K562 (cell line): Measurements from ENCODE around the gene TRAPPC1. TPM values are rescaled to one million over a fixed set of nuclear protein-coding genes. Genes with fewer than 3 reads are reported as not detected.

Source experiments
- ATF6 ChIP-seq: sonication (generic); formaldehyde crosslinking; IDR thresholded peaks from 2 replicates; pipeline ENCODE4 v1.4.0; 2020; ENCODE audit warnings: mild to moderate bottlenecking, missing genetic modification reagents
- BCOR ChIP-seq: fragments of 450-650 bp; IDR thresholded peaks from 2 replicates; pipeline ENCODE4 v1.6.1; 2016
- BRF1 ChIP-seq: IDR thresholded peaks from 3 replicates; pipeline ENCODE4 v1.6.1; 2011; ENCODE audit warnings: borderline replicate concordance, mild to moderate bottlenecking; ENCODE audit not compliant: insufficient read length; ENCODE audit errors: extremely low read depth
- CLOCK ChIP-seq: fragments of 250-450 bp; sonication (Bioruptor Pico); IDR thresholded peaks from 2 replicates; pipeline ENCODE4 v1.4.0; 2020; ENCODE audit warnings: mild to moderate bottlenecking, moderate library complexity, borderline replicate concordance
- ELF4 ChIP-seq: fragments of 450-650 bp; formaldehyde crosslinking; IDR thresholded peaks from 2 replicates; pipeline ENCODE4 v1.4.0; 2022; ENCODE audit warnings: missing genetic modification characterization
- FOXJ2 ChIP-seq: fragments of 200-800 bp; sonication (Bioruptor generic); IDR thresholded peaks from 2 replicates; pipeline ENCODE4 v1.6.1; 2016; ENCODE audit warnings: missing genetic modification characterization, missing compliant biosample characterization
- FOXP1 ChIP-seq: sonication (generic); formaldehyde crosslinking; IDR thresholded peaks from 2 replicates; pipeline ENCODE4 v1.8.0; 2022; ENCODE audit warnings: mild to moderate bottlenecking, missing genetic modification reagents
- HDAC1 ChIP-seq, 2 experiments: fragments of 450-650 bp; IDR thresholded peaks; 2 replicates each; pipeline ENCODE4 v1.6.1; 2016 to 2017; ENCODE audit warnings: inconsistent platforms in 1 of 2, mild to moderate bottlenecking in 1 of 2, moderate library complexity in 1 of 2
- JUN ChIP-seq, 2 experiments: sonication (generic) in 1 of 2; formaldehyde crosslinking in 1 of 2; IDR thresholded peaks; 2 replicates each; pipeline versions ENCODE4 v1.6.1 to v1.8.0; 2012 to 2022; ENCODE audit warnings: borderline replicate concordance in 2 of 2, mild to moderate bottlenecking in 2 of 2, improper control_type of control experiment in 1 of 2, low read depth in 1 of 2, low read length in 1 of 2, missing genetic modification reagents in 1 of 2
- NFIC ChIP-seq: fragments of 450-650 bp; IDR thresholded peaks from 2 replicates; pipeline ENCODE4 v1.6.1; 2017; ENCODE audit warnings: mild to moderate bottlenecking, inconsistent platforms
- RBM22 ChIP-seq: fragments of 200-400 bp; formaldehyde crosslinking; IDR thresholded peaks from 2 replicates; pipeline ENCODE4 v1.6.1; 2018; ENCODE audit warnings: low read length, low read depth; ENCODE audit not compliant: poor library complexity, severe bottlenecking
- RHOXF2B ChIP-seq: fragments of 250-450 bp; sonication (Bioruptor Pico); conservative IDR thresholded peaks from 2 replicates; pipeline ENCODE4 v1.5.1; 2021
- SREBF1 ChIP-seq: fragments of 150-350 bp; IDR thresholded peaks from 2 replicates; pipeline ENCODE4 v1.6.1; 2014; ENCODE audit warnings: antibody characterized with exemption, low read depth, low read length, borderline replicate concordance
- ZBTB7A ChIP-seq: IDR thresholded peaks from 2 replicates; pipeline ENCODE4 v1.6.1; 2011; ENCODE audit warnings: low read depth, mild to moderate bottlenecking, low read length, moderate library complexity, borderline replicate concordance; ENCODE audit not compliant: control insufficient read depth
- ZBTB9 ChIP-seq: fragments of 450-650 bp; formaldehyde crosslinking; IDR thresholded peaks from 2 replicates; pipeline ENCODE4 v1.4.0; 2020; ENCODE audit warnings: mild to moderate bottlenecking, moderate library complexity
- ZKSCAN8 ChIP-seq: fragments of 200-800 bp; sonication (Bioruptor generic); IDR thresholded peaks from 2 replicates; pipeline ENCODE4 v1.6.1; 2016; ENCODE audit warnings: missing genetic modification characterization, missing compliant biosample characterization
- ZNF184 ChIP-seq: sonication (generic); formaldehyde crosslinking; IDR thresholded peaks from 2 replicates; pipeline ENCODE4 v1.5.0; 2020; ENCODE audit warnings: missing genetic modification reagents
- polyA plus RNA-seq, 8 experiments: library from polyadenylated mRNA; depleted of rRNA in 4 of 8; stranded (reverse) in 5 of 8; unstranded in 3 of 8; fragments of >200 nt; fragmentation: Nextera tagmentation in 2 of 8; fragmentation: Illumina TruSeq in 1 of 8; extraction: Ambion mirVana in 2 of 8; extraction: Trizol in 1 of 8; gene quantifications; 2 replicates each; pipeline versions ENCODE4 v1.2.1 to v1.2.3, GENCODE V29; 2011 to 2014; ENCODE audit warnings: inconsistent platforms in 1 of 8, missing spikeins in 1 of 8
- total RNA-seq, 7 experiments: library from RNA; depleted of rRNA in 6 of 7; stranded (reverse); fragments of >200 nt in 6 of 7; fragmentation: Illumina TruSeq in 2 of 7; extraction: Trizol in 2 of 7; gene quantifications; 2 replicates each; pipeline versions ENCODE4 v1.2.1 to v1.2.3, GENCODE V29; 2011 to 2021; ENCODE audit warnings: low replicate concordance in 1 of 7
- TF ChIP-seq, protein P1 (sequence below): fragments of 200-400 bp; formaldehyde crosslinking; IDR thresholded peaks from 2 replicates; pipeline ENCODE4 v1.6.1; 2017; ENCODE audit warnings: mild to moderate bottlenecking, low read depth, low read length, moderate library complexity

The TRAPPC1 gene
- total and polyA plus RNA-seq, 9 of the 15 experiments (the other 6 are each of a cell fraction or from before 2014, with no cell fraction given), result 11.7 to 82.8 (median 36.2) TPM

DNA sequence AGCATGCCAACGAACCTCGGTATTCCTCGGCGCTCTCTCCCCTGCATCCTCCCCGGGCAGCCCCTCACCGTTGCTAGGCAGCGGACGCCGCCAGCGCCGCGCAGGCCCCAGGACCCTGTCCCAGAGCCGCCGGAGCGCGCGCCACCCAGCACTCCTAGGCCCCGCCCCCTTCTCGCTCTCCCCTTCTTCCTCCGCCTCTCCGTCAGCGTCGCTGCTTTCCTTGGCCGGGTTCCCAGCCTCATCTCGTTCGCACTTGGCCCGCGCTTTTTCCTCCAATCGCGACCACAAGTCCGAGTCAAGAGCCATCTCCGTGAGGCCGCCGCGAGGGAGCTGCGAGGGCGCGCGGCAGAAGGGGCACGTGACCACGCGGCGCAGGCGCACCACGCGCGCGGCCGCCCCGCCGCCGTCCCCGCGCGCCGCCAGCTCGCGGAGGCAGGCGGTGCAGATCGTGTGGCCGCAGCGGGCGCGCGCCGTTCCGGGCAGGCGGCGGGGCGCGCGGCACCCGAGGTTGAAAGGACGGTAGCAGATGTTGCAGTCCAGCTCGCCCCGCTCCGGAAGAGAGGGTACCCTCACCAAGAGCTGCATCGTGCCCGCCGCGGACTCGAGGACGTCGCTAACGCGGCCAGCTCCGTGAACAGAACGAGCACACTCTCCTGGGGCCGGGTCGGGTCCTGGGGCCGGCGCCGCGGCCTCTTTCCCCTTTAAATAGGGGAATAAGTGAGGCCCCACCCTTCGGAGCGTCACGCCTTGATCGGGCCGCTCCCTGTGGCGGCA, 15.9 kb downstream of the TRAPPC1 start, which contains the start of gene RNF227 (continued):
- no peak for TF ChIP-seq CLOCK (CRISPR knock-in tag)
- TF ChIP-seq JUN (IDR thresholded peaks at IDR 0.05; ENCODE audit: borderline replicate concordance, low read depth, low read length), result peak; percentile 63; the same call in 1 of the 2 replicates
- peak; percentile 97; the same call in 1 of the 2 replicates for TF ChIP-seq JUN (CRISPR knock-in tag; IDR thresholded peaks at IDR 0.05; ENCODE audit: borderline replicate concordance)
- no peak for TF ChIP-seq ZNF184 (CRISPR knock-in tag)
- peak; percentile 94 for TF ChIP-seq ATF6 (CRISPR knock-in tag)
- no peak for TF ChIP-seq ELF4 (CRISPR knock-in tag)
- peak in 1 of 2 experiments; percentile 69; a peak in 1 of 4 replicates for TF ChIP-seq HDAC1 (IDR thresholded peaks at IDR 0.05)
- TF ChIP-seq BRF1, result no peak
- no peak for TF ChIP-seq RHOXF2B (CRISPR knock-in tag)
- TF ChIP-seq, protein P1, sequence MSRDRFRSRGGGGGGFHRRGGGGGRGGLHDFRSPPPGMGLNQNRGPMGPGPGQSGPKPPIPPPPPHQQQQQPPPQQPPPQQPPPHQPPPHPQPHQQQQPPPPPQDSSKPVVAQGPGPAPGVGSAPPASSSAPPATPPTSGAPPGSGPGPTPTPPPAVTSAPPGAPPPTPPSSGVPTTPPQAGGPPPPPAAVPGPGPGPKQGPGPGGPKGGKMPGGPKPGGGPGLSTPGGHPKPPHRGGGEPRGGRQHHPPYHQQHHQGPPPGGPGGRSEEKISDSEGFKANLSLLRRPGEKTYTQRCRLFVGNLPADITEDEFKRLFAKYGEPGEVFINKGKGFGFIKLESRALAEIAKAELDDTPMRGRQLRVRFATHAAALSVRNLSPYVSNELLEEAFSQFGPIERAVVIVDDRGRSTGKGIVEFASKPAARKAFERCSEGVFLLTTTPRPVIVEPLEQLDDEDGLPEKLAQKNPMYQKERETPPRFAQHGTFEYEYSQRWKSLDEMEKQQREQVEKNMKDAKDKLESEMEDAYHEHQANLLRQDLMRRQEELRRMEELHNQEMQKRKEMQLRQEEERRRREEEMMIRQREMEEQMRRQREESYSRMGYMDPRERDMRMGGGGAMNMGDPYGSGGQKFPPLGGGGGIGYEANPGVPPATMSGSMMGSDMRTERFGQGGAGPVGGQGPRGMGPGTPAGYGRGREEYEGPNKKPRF, result no peak
- TF ChIP-seq NFIC, result peak; percentile 90
- TF ChIP-seq RBM22, result no peak
- TF ChIP-seq ZKSCAN8 (CRISPR knock-in tag), result no peak
- no peak for TF ChIP-seq FOXJ2 (tag)
- TF ChIP-seq FOXP1 (CRISPR knock-in tag), result peak; percentile 98
- no peak for TF ChIP-seq ZBTB7A
- TF ChIP-seq SREBF1, result no peak
- no peak for TF ChIP-seq BCOR
- no peak for TF ChIP-seq ZBTB9
